ENCODE results near the gene ATP5MC3. TPM values are rescaled to one million over a fixed set of nuclear protein-coding genes. Genes with fewer than 3 reads are reported as not detected.
A peak's percentile ranks its signal among the peaks of the same experiment; 100 is the strongest.

Gene ATP5MC3
- total RNA-seq, 1 experiment from 2014 or later, result 359 TPM

GRCh38 chr2:175136334-175137215 lies 44.9 kb downstream of the ATP5MC3 start:
- in situ Hi-C loops (cut with HindIII; ENCODE audit: low pct_unique_long_range_greater_than_20kb, low sequenced_read_pairs), result no loop called here
- DNase-seq (ENCODE audit: low read depth, low spot score), result no peak

- no peak for DNase-seq (ENCODE audit: low read depth, low spot score)
- in situ Hi-C loops (cut with HindIII; ENCODE audit: low pct_unique_long_range_greater_than_20kb, low sequenced_read_pairs), result no loop called here
These were observed 45.6 kb downstream of the ATP5MC3 start for GRCh38 chr2:175135862-175136261.

GRCh38 chr2:175135177-175135576 lies 46.3 kb downstream of the ATP5MC3 start:
- peak; percentile 7 for DNase-seq (ENCODE audit: low read depth, low spot score)
- in situ Hi-C loops (cut with HindIII; ENCODE audit: low pct_unique_long_range_greater_than_20kb, low sequenced_read_pairs), result no loop called here

- in situ Hi-C loops (cut with HindIII; ENCODE audit: low pct_unique_long_range_greater_than_20kb, low sequenced_read_pairs), result no loop called here
- DNase-seq (ENCODE audit: low read depth, low spot score), result no peak
These were observed 50.3 kb downstream of the ATP5MC3 start for GRCh38 chr2:175131252-175131651.

DNA sequence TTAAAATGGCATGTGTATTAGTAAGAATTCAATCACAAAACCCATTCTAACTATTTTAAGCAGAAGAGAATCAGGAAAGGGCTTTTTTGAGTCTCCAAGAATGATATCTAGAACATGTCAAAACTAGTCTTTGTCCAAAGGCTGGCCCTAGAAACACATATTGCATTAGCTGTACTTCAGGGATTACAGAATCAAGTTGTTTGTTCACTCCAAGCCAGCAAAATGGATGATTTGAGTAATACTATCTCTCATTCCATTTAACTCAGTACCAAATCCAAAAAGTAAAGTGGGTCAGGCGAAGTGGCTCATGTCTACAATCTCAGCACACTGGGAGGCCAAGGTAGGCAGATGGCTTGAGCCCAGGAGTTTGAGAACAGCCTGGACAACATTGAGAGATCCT lies 54.8 kb downstream of the ATP5MC3 start:
- in situ Hi-C loops (cut with HindIII; ENCODE audit: low pct_unique_long_range_greater_than_20kb, low sequenced_read_pairs), result no loop called here
- DNase-seq (ENCODE audit: low read depth, low spot score), result no peak

Small RNAs within 50 kb of the gene (small RNA-seq; reads per million reads assigned to genes)
- 0 reads per million in 2 experiments for gene MIR933

Other genes starting within 250 kb of the ATP5MC3 start
- 3.4 and 5.7 TPM in 2 replicates for gene CHN1, start 176.3 kb downstream of the ATP5MC3 start, total RNA-seq (2014; rRNA removed; shearing (Covaris generic))
- 30.2 and 40.4 TPM in 2 replicates for gene ATF2, start 13.5 kb downstream of the ATP5MC3 start, total RNA-seq (2014; rRNA removed; shearing (Covaris generic))

Measured in SK-MEL-5 (cell line).